ENCODE results near the gene NUBP2. TPM values are rescaled to one million over a fixed set of nuclear protein-coding genes. Genes with fewer than 3 reads are reported as not detected.

Gene NUBP2
- total RNA-seq, 2 experiments from 2014 or later, result 45.9 to 48.0 TPM

GRCh38 chr16:1746693-1747195 lies 36.0 kb upstream of the NUBP2 start:
- Mint-ChIP-seq H3K27ac (no peak overlapping the region), H3K27me3 (no peaks in the 10 kb centered on the region), H3K4me1 (ENCODE audit: low read depth) (no peaks in the 10 kb centered on the region), H3K4me3 (no peak overlapping the region), H3K36me3 (peaks cover 3% of the 10 kb centered on the region), H3K9me3 (no peaks in the 10 kb centered on the region)
- intact Hi-C loops (cut with micrococcal nuclease), result no loop called here
- ChIA-PET CTCF (no interaction called here), POLR2A (no interaction called here)
- no peak for DNase-seq

GRCh38 chr16:1747934-1748333 lies 34.8 kb upstream of the NUBP2 start:
- intact Hi-C loops (cut with micrococcal nuclease), result no loop called here
- Mint-ChIP-seq H3K36me3 (peaks cover 8% of the 10 kb centered on the region), H3K4me3 (no peak overlapping the region), H3K4me1 (ENCODE audit: low read depth) (no peaks in the 10 kb centered on the region), H3K9me3 (no peaks in the 10 kb centered on the region), H3K27ac (no peak overlapping the region), H3K27me3 (no peaks in the 10 kb centered on the region)
- ChIA-PET POLR2A (no interaction called here), CTCF (no interaction called here)
- DNase-seq, result no peak

- CTCF ChIA-PET, result interaction anchor here (1.0 kb wide), 1 partner anchor 26 kb away, joined by 3 read pairs; no protein-coding TSS in a partner anchor
- H3K36me3 Mint-ChIP-seq, result peaks cover 10% of the 10 kb centered on the region
Observed at GRCh38 chr16:1749152-1750117, 33.3 kb upstream of the NUBP2 start.

GRCh38 chr16:1751946-1752345 lies 30.8 kb upstream of the NUBP2 start:
- Mint-ChIP-seq H3K9me3 (no peaks in the 10 kb centered on the region), H3K27me3 (no peaks in the 10 kb centered on the region), H3K36me3 (peaks cover 7% of the 10 kb centered on the region), H3K4me3 (no peak overlapping the region), H3K4me1 (ENCODE audit: low read depth) (peaks cover 3% of the 10 kb centered on the region), H3K27ac (no peak overlapping the region)
- ChIA-PET POLR2A (no interaction called here), CTCF (no interaction called here)
- DNase-seq, result no peak
- intact Hi-C loops (cut with micrococcal nuclease), result no loop called here

More at GRCh38 chr16:1749152-1750117, 33.3 kb upstream of the NUBP2 start:
- no peaks in the 10 kb centered on the region for H3K4me1 Mint-ChIP-seq (ENCODE audit: low read depth)
- POLR2A ChIA-PET, result no interaction called here
- no peaks in the 10 kb centered on the region for H3K9me3 Mint-ChIP-seq
- intact Hi-C loops (cut with micrococcal nuclease), result no loop called here
- H3K27me3 Mint-ChIP-seq, result no peaks in the 10 kb centered on the region
- no peak for DNase-seq
- no peak overlapping the region for H3K27ac Mint-ChIP-seq
- H3K4me3 Mint-ChIP-seq, result no peak overlapping the region

- Mint-ChIP-seq H3K4me1 (ENCODE audit: low read depth) (peaks cover 9% of the 10 kb centered on the region), H3K4me3 (no peak overlapping the region), H3K36me3 (peaks cover 7% of the 10 kb centered on the region), H3K9me3 (no peaks in the 10 kb centered on the region), H3K27me3 (no peaks in the 10 kb centered on the region), H3K27ac (no peak overlapping the region)
- POLR2A ChIA-PET, result no interaction called here
- CTCF ChIA-PET, result no interaction called here
- no peak for DNase-seq
- intact Hi-C loops (cut with micrococcal nuclease), result no loop called here
Observed at GRCh38 chr16:1752853-1753252, 29.9 kb upstream of the NUBP2 start.

GRCh38 chr16:1754204-1754603 lies 28.6 kb upstream of the NUBP2 start:
- Mint-ChIP-seq H3K9me3 (no peaks in the 10 kb centered on the region), H3K4me3 (no peak overlapping the region), H3K27ac (no peak overlapping the region), H3K4me1 (ENCODE audit: low read depth) (peaks cover 9% of the 10 kb centered on the region), H3K36me3 (peaks cover 7% of the 10 kb centered on the region), H3K27me3 (no peaks in the 10 kb centered on the region)
- DNase-seq, result no peak
- ChIA-PET CTCF (no interaction called here), POLR2A (no interaction called here)
- intact Hi-C loops (cut with micrococcal nuclease), result no loop called here

- CTCF ChIA-PET, result interaction anchor here (0.8 kb wide), 1 partner anchor 34 kb away, joined by 3 read pairs; no protein-coding TSS in a partner anchor
- intact Hi-C loops (cut with micrococcal nuclease), result no loop called here
Observed at GRCh38 chr16:1757714-1758461, 24.9 kb upstream of the NUBP2 start.

GRCh38 chr16:1758923-1759322 lies 23.8 kb upstream of the NUBP2 start:
- H3K4me1 Mint-ChIP-seq (ENCODE audit: low read depth), result peaks cover 9% of the 10 kb centered on the region
- no peak overlapping the region for H3K4me3 Mint-ChIP-seq
- DNase-seq, result no peak
- no peaks in the 10 kb centered on the region for H3K27me3 Mint-ChIP-seq
- POLR2A ChIA-PET, result interaction anchor here (1.4 kb wide), 1 partner anchor 12 kb away, joined by 3 read pairs; no protein-coding TSS in a partner anchor
- peaks cover 6% of the 10 kb centered on the region for H3K36me3 Mint-ChIP-seq
- H3K9me3 Mint-ChIP-seq, result no peaks in the 10 kb centered on the region
- intact Hi-C loops (cut with micrococcal nuclease), result no loop called here
- CTCF ChIA-PET, result interaction anchor here (0.8 kb wide), 1 partner anchor 35 kb away, joined by 3 read pairs; no protein-coding TSS in a partner anchor
- no peak overlapping the region for H3K27ac Mint-ChIP-seq

More at GRCh38 chr16:1757714-1758461, 24.9 kb upstream of the NUBP2 start:
- DNase-seq, result no peak
- peaks cover 9% of the 10 kb centered on the region for H3K4me1 Mint-ChIP-seq (ENCODE audit: low read depth)
- H3K4me3 Mint-ChIP-seq, result no peak overlapping the region
- no peaks in the 10 kb centered on the region for H3K27me3 Mint-ChIP-seq
- peak overlapping the region; percentile 43 for H3K27ac Mint-ChIP-seq
- no peaks in the 10 kb centered on the region for H3K9me3 Mint-ChIP-seq
- POLR2A ChIA-PET, result no interaction called here
- peaks cover 6% of the 10 kb centered on the region for H3K36me3 Mint-ChIP-seq

GRCh38 chr16:1759511-1759910 lies 23.2 kb upstream of the NUBP2 start:
- H3K36me3 Mint-ChIP-seq, result peaks cover 4% of the 10 kb centered on the region
- intact Hi-C loops (cut with micrococcal nuclease), result no loop called here
- H3K4me3 Mint-ChIP-seq, result no peak overlapping the region
- H3K27me3 Mint-ChIP-seq, result no peaks in the 10 kb centered on the region
- ChIA-PET CTCF (no interaction called here), POLR2A (interaction anchor here (1.4 kb wide), 1 partner anchor 11 kb away, joined by 3 read pairs; no protein-coding TSS in a partner anchor)
- no peaks in the 10 kb centered on the region for H3K9me3 Mint-ChIP-seq
- no peak for DNase-seq
- no peak overlapping the region for H3K27ac Mint-ChIP-seq
- H3K4me1 Mint-ChIP-seq (ENCODE audit: low read depth), result peaks cover 9% of the 10 kb centered on the region

GRCh38 chr16:1760911-1761310 lies 21.8 kb upstream of the NUBP2 start:
- H3K36me3 Mint-ChIP-seq, result peaks cover 4% of the 10 kb centered on the region
- POLR2A ChIA-PET, result no interaction called here
- CTCF ChIA-PET, result interaction anchor here (1.3 kb wide), 1 partner anchor 37 kb away, joined by 3 read pairs; no protein-coding TSS in a partner anchor
- peaks cover 9% of the 10 kb centered on the region for H3K4me1 Mint-ChIP-seq (ENCODE audit: low read depth)
- intact Hi-C loops (cut with micrococcal nuclease), result no loop called here
- H3K9me3 Mint-ChIP-seq, result no peaks in the 10 kb centered on the region
- no peaks in the 10 kb centered on the region for H3K27me3 Mint-ChIP-seq
- H3K4me3 Mint-ChIP-seq, result no peak overlapping the region
- no peak for DNase-seq
- no peak overlapping the region for H3K27ac Mint-ChIP-seq

GRCh38 chr16:1761751-1762150 lies 21.0 kb upstream of the NUBP2 start:
- CTCF ChIA-PET, result no interaction called here
- no peak overlapping the region for H3K27ac Mint-ChIP-seq
- H3K9me3 Mint-ChIP-seq, result no peaks in the 10 kb centered on the region
- peaks cover 7% of the 10 kb centered on the region for H3K4me1 Mint-ChIP-seq (ENCODE audit: low read depth)
- H3K36me3 Mint-ChIP-seq, result peaks cover 4% of the 10 kb centered on the region
- POLR2A ChIA-PET, result no interaction called here
- H3K27me3 Mint-ChIP-seq, result no peaks in the 10 kb centered on the region
- DNase-seq, result no peak
- intact Hi-C loops (cut with micrococcal nuclease), result no loop called here
- H3K4me3 Mint-ChIP-seq, result no peak overlapping the region

GRCh38 chr16:1762196-1762878 lies 20.4 kb upstream of the NUBP2 start:
- H3K9me3 Mint-ChIP-seq, result no peaks in the 10 kb centered on the region
- H3K27me3 Mint-ChIP-seq, result no peaks in the 10 kb centered on the region
- H3K4me1 Mint-ChIP-seq (ENCODE audit: low read depth), result peaks cover 3% of the 10 kb centered on the region
- ChIA-PET CTCF (no interaction called here), POLR2A (no interaction called here)
- H3K36me3 Mint-ChIP-seq, result peaks cover 6% of the 10 kb centered on the region
- intact Hi-C loops (cut with micrococcal nuclease), result no loop called here
- H3K4me3 Mint-ChIP-seq, result no peak overlapping the region
- H3K27ac Mint-ChIP-seq, result no peak overlapping the region
- DNase-seq, result no peak

Measured in activated CD4-positive, alpha-beta memory T cell treated with anti-CD3 and anti-CD28 coated beads for 36 hours (primary cell).